Psoas muscle (tissue), 8 donors: ENCODE measurements around the gene GRM2. TPM values are rescaled to one million over a fixed set of nuclear protein-coding genes. Genes with fewer than 3 reads are reported as not detected.

Experiments
- ATAC-seq, 4 donors: fragments of 200-7000 bp; cut with Tn5 transposase; one replicate each; pipeline ENCODE4 v1.9.1; 2020; ENCODE audit warnings: moderate library complexity in 3 of 4, mild to moderate bottlenecking in 2 of 4
- DNase-seq, 2 donors: peaks; one replicate each; pipeline ENCODE4 v3.0.0-alpha.2; 2020
- H3K27ac ChIP-seq: fragments of 200-600 bp; one replicate; pipeline ENCODE4 v1.8.0; 2022
- H3K27me3 ChIP-seq, 3 donors: fragments of 200-600 bp in 1 of 3; one replicate each; pipeline versions ENCODE4 v1.6.1 to v1.8.0; 2013 to 2022; ENCODE audit warnings: low read length in 2 of 3, mild to moderate bottlenecking in 2 of 3, moderate library complexity in 1 of 3; ENCODE audit not compliant: insufficient read depth in 3 of 3
- H3K36me3 ChIP-seq, 2 donors: fragments of 200-600 bp in 1 of 2; one replicate each; pipeline versions ENCODE4 v1.6.1 to v1.8.0; 2013 to 2022; ENCODE audit warnings: low read depth in 1 of 2, mild to moderate bottlenecking in 1 of 2, moderate library complexity in 1 of 2; ENCODE audit not compliant: insufficient read depth in 1 of 2
- H3K4me1 ChIP-seq: fragments of 200-600 bp; one replicate; pipeline ENCODE4 v1.8.0; 2022
- H3K4me3 ChIP-seq: fragments of 200-600 bp; one replicate; pipeline ENCODE4 v1.8.0; 2022; ENCODE audit warnings: mild to moderate bottlenecking
- H3K9me3 ChIP-seq: fragments of 200-600 bp; one replicate; pipeline ENCODE4 v1.8.0; 2022
- CTCF ChIP-seq: fragments of 200-600 bp; IDR thresholded peaks from one replicate; pipeline ENCODE4 v1.8.0; 2022; ENCODE audit warnings: antibody characterized with exemption
- WGBS, 3 donors: extraction: QIAGEN DNeasy Blood & Tissue Kit; methylation state at CpG; one replicate each; pipeline versions ENCODE4 v1.1.6 to v1.1.7; 2013; 5-methylcytosine and 5-hydroxymethylcytosine counted together
- intact Hi-C, 2 donors: fragments of 100-400 bp; cut with DNase I; formaldehyde crosslinking; loops; one replicate each; pipeline versions ENCODE4 v1.11.0 to v1.14.2; 2022
- polyA plus RNA-seq, 3 donors: library from polyadenylated mRNA; stranded (reverse); fragments of 200-250 nt; gene quantifications; one replicate each; pipeline ENCODE4 v1.2.3, GENCODE V29; 2013
- total RNA-seq, 4 donors: library from RNA; stranded (reverse); fragmentation: NEBNext Ultra II Directional in 2 of 4; extraction: Animal tissue kit (Norgen Biotek cat#: 25700) in 2 of 4; gene quantifications; one replicate each; pipeline versions ENCODE4 v1.2.1 to v1.2.4, GENCODE V29; 2021 to 2023
- donor health status: healthy with polysubstance abuse.
- donor health status: DM: no; HTN: no; CAD: no; lungs with moderate emphysema.
- donor health status: Bipolar disorder and iron deficiency.
- donor health status: healthy.
- donor health status: DM: yes; HTN: yes; CAD: no.
- donor health status: DM: no; HTN: no; CAD: no.
- donor health status: DM: no; HTN: no; CAD: no.
- donor health status: DM: yes; HTN: yes; CAD: no.

The GRM2 gene
- total and polyA plus RNA-seq, 7 donors = 0.09 to 0.58 (median 0.15) TPM

GRCh38 chr3:51668756-51669155 is 38.1 kb upstream of the GRM2 start:
- intact Hi-C loops = loop anchor here (1.0 to 2.0 kb wide), 2 partner anchors 166 to 167 kb away; no protein-coding TSS in a partner anchor
- H3K27me3 ChIP-seq = no peaks in the 10 kb centered on the region
- H3K4me1 ChIP-seq = peaks cover 10% of the 10 kb centered on the region

GRCh38 chr3:51669241-51670052 is 37.4 kb upstream of the GRM2 start:
- DNase-seq (peak; percentile 87 to 88), ATAC-seq (peak; percentile 55 to 63 (median 60))
- H3K4me3 ChIP-seq = no peak overlapping the region
- no peak overlapping the region for H3K27ac ChIP-seq
- intact Hi-C loops = loop anchor here (1.0 to 10.0 kb wide), 4 partner anchors 167 to 282 kb away; partner anchors contain the start of genes MANF (in 1 of the 2) and RBM15B (in 1 of the 2)
- H3K9me3 ChIP-seq = no peaks in the 10 kb centered on the region
- peak; percentile 97 for TF ChIP-seq CTCF
- H3K27me3 ChIP-seq = no peaks in the 10 kb centered on the region
- H3K4me1 ChIP-seq = peaks cover 10% of the 10 kb centered on the region
- H3K36me3 ChIP-seq = peaks cover 0 to 14% of the 10 kb centered on the region in 2 donors
- 53 to 60% (median 55%) methylated on average over 9 of the region's 9 CpGs for WGBS, 3 donors

More at GRCh38 chr3:51668756-51669155, 38.1 kb upstream of the GRM2 start:
- DNase-seq (no peak), ATAC-seq (no peak)
- Histone ChIP-seq H3K36me3 (peaks cover 0 to 16% of the 10 kb centered on the region in 2 donors), H3K9me3 (no peaks in the 10 kb centered on the region), H3K27ac (no peak overlapping the region), H3K4me3 (no peak overlapping the region)
- 88 to 98% (median 93%) methylated on average over 1 of the region's 1 CpG for whole genome bisulfite sequencing, 3 donors
- TF ChIP-seq CTCF = no peak

- H3K4me1 ChIP-seq = peaks cover 17% of the 10 kb centered on the region
- no peaks in the 10 kb centered on the region for H3K9me3 ChIP-seq
- WGBS, 3 donors = 69 to 75% (median 71%) methylated on average over 14 to 15 of the region's 15 CpGs
- H3K27ac ChIP-seq = peak overlapping the region; percentile 82
- no peak for TF ChIP-seq CTCF
- H3K4me3 ChIP-seq = peak overlapping the region; percentile 89
- H3K36me3 ChIP-seq = peaks cover 0 to 17% of the 10 kb centered on the region in 2 donors
- no peaks in the 10 kb centered on the region for H3K27me3 ChIP-seq
- intact Hi-C loops = loop anchor here (5.0 to 10.0 kb wide), 2 partner anchors 275 to 283 kb away; partner anchors contain the start of genes MANF (in 1 of the 2) and RBM15B (in 1 of the 2)
- DNase-seq = no peak
- no peak for ATAC-seq
Observed at GRCh38 chr3:51670053-51670822, 36.6 kb upstream of the GRM2 start.

- 0% methylated on average over 57 to 81 of the region's 81 CpGs for WGBS, 3 donors
- TF ChIP-seq CTCF = no peak
- H3K4me3 ChIP-seq = peak within 1 kb of the TSS; percentile 89
- intact Hi-C loops = loop anchor here (5.0 to 10.0 kb wide), 2 partner anchors 276 to 284 kb away; partner anchors contain the start of genes MANF (in 1 of the 2) and RBM15B (in 1 of the 2)
- H3K4me1 ChIP-seq = peaks cover 23% of the 10 kb centered on the region
- peak; percentile 93 to 95 for DNase-seq
- peaks cover 0 to 13% of the 10 kb centered on the region in 2 donors for H3K36me3 ChIP-seq
- no peaks in the 10 kb centered on the region for H3K27me3 ChIP-seq
- no peaks in the 10 kb centered on the region for H3K9me3 ChIP-seq
- H3K27ac ChIP-seq = peak within 1 kb of the TSS; percentile 82
- peak; percentile 88 to 92 (median 90) for ATAC-seq
Observed at GRCh38 chr3:51670823-51671733, 35.8 kb upstream of the GRM2 start, which contains the start of gene TEX264. TEX264 (plus strand) TSS chr3:51671252; CDS start chr3:51674305, 3,053 bp downstream.
